ENCODE measurements around the gene CARS2.

GRCh38 chr13:110685305-110686020 lies 20.5 kb downstream of the CARS2 start:
- TF ChIP-seq POLR2AphosphoS5 (IDR thresholded peaks at IDR 0.05; ENCODE audit: low read depth, low read length) (no peak), TAF1 (IDR thresholded peaks at IDR 0.05; ENCODE audit: borderline replicate concordance, low read depth, low read length) (no peak)
